GM12878 (cell line): ENCODE measurements around the gene CREBBP. TPM values are rescaled to one million over a fixed set of nuclear protein-coding genes. Genes with fewer than 3 reads are reported as not detected.
A peak's percentile ranks its signal among the peaks of the same experiment; 100 is the strongest.

ENCODE experiments used
- ATAC-seq: fragments of 200-7000 bp; cut with Tn5 transposase; 3 replicates; pipeline ENCODE4 v1.9.1; 2020; ENCODE audit warnings: mild to moderate bottlenecking, moderate library complexity
- BruUV-seq: library from RNA; stranded (reverse); fragments of 400-500 nt; replicated peaks from 2 replicates; lab custom pipeline; 2021; lab: Mats Ljungman, UMichigan
- CTCF ChIA-PET: fragments of 300-600 bp; sonication (Branson Sonifier 250); formaldehyde crosslinking; extraction: SDS; loops from one replicate; lab custom pipeline; 2021; ENCODE audit warnings: inconsistent platforms; lab: Yijun Ruan, JAX
- POLR2A ChIA-PET: fragments of 350-600 bp; formaldehyde crosslinking; extraction: SDS; loops from one replicate; lab custom pipeline; 2021; ENCODE audit warnings: inconsistent platforms; lab: Charles Lee
- RAD21 ChIA-PET: fragments of 300-600 bp; sonication (Branson Sonifier 250); formaldehyde crosslinking; loops from one replicate; lab custom pipeline; 2023; ENCODE audit warnings: antibody characterized with exemption; ENCODE audit not compliant: unreplicated experiment; lab: Charles Lee
- SMC1A ChIA-PET: fragments of 300-600 bp; sonication (Branson Sonifier 250); formaldehyde crosslinking; loops from one replicate; lab custom pipeline; 2023; ENCODE audit not compliant: unreplicated experiment, uncharacterized antibody; lab: Charles Lee
- DNase-seq: peaks from one replicate; pipeline ENCODE4 v3.0.0-alpha.2; 2011; ENCODE audit warnings: low read depth, low spot score
- FAIRE-seq: peaks from 3 replicates; lab custom pipeline; 2011; peaks lifted over from hg19 to GRCh38; lab: Jason Lieb, UNC
- H2AFZ ChIP-seq: 2 replicates; pipeline ENCODE4 v1.6.0; 2011; ENCODE audit warnings: low read depth, low read length, control low read depth; ENCODE audit not compliant: control insufficient read depth
- H3K27ac ChIP-seq: 2 replicates; pipeline ENCODE4 v1.5.1; 2011; ENCODE audit warnings: control low read depth; ENCODE audit not compliant: control insufficient read depth, insufficient read depth
- H3K27me3 ChIP-seq, 2 experiments: replicated peaks in 1 of 2; 2 replicates each; pipeline versions ENCODE4 v1.6.0 to v1.6.1; 2011; ENCODE audit warnings: low read length in 1 of 2; ENCODE audit not compliant: control insufficient read depth in 2 of 2, insufficient read depth in 2 of 2
- H3K36me3 ChIP-seq, 2 experiments: 2 replicates each; pipeline ENCODE4 v1.5.1; 2011; ENCODE audit warnings: low read length in 1 of 2; ENCODE audit not compliant: control insufficient read depth in 2 of 2, insufficient read depth in 2 of 2
- H3K4me1 ChIP-seq: 2 replicates; pipeline ENCODE4 v1.6.1; 2011; ENCODE audit warnings: mild to moderate bottlenecking, low read length, moderate library complexity, mixed read lengths; ENCODE audit not compliant: control insufficient read depth, insufficient read depth
- H3K4me2 ChIP-seq: 2 replicates; pipeline ENCODE4 v1.6.0; 2011; ENCODE audit warnings: control low read depth; ENCODE audit not compliant: control insufficient read depth, insufficient read depth
- H3K4me3 ChIP-seq: fragments of 200-600 bp; sonication (generic); 2 replicates; pipeline ENCODE4 v1.5.1; 2016
- H3K79me2 ChIP-seq: 2 replicates; pipeline ENCODE4 v1.6.0; 2011; ENCODE audit warnings: low read length; ENCODE audit not compliant: control insufficient read depth, insufficient read depth
- H3K9ac ChIP-seq: 2 replicates; pipeline ENCODE4 v1.8.0; 2011; ENCODE audit warnings: low read length, control low read depth, mixed read lengths; ENCODE audit not compliant: control insufficient read depth, insufficient read depth
- H3K9me3 ChIP-seq: replicated peaks from 3 replicates; pipeline ENCODE4 v1.5.1; 2011; ENCODE audit warnings: mild to moderate bottlenecking, low read length; ENCODE audit not compliant: control insufficient read depth, insufficient read depth
- H4K20me1 ChIP-seq: 2 replicates; pipeline ENCODE4 v1.6.0; 2011; ENCODE audit not compliant: control insufficient read depth, insufficient read depth
- ATF7 ChIP-seq: fragments of 450-650 bp; IDR thresholded peaks from 2 replicates; pipeline ENCODE4 v1.6.1; 2016; ENCODE audit warnings: low read depth, mild to moderate bottlenecking
- E2F4 ChIP-seq: IDR thresholded peaks from 2 replicates; pipeline ENCODE4 v1.6.1; 2012; ENCODE audit warnings: low read depth, low read length, improper control_type of control experiment
- IRF3 ChIP-seq: fragments of 450-650 bp; IDR thresholded peaks from 2 replicates; pipeline ENCODE4 v1.6.1; 2014; ENCODE audit warnings: mild to moderate bottlenecking
- KAT2A ChIP-seq: conservative IDR thresholded peaks from 2 replicates; pipeline ENCODE4 v1.6.1; 2011; ENCODE audit warnings: low read depth, low read length; ENCODE audit not compliant: control insufficient read depth
- MYC ChIP-seq: IDR thresholded peaks from 2 replicates; pipeline ENCODE4 v1.6.1; 2011; ENCODE audit warnings: mild to moderate bottlenecking, low read length, moderate library complexity, inconsistent platforms; ENCODE audit not compliant: insufficient read depth, insufficient replicate concordance, insufficient read length, severe bottlenecking
- NFIC ChIP-seq: IDR thresholded peaks from 2 replicates; pipeline ENCODE4 v1.6.1; 2012; ENCODE audit warnings: low read depth, mild to moderate bottlenecking, inconsistent platforms, low read length, moderate library complexity
- POLR2AphosphoS2 ChIP-seq: IDR thresholded peaks from 2 replicates; pipeline ENCODE4 v1.6.1; 2011; ENCODE audit warnings: low read depth, mild to moderate bottlenecking, low read length, improper control_type of control experiment, moderate library complexity
- RBBP5 ChIP-seq: fragments of 200-600 bp; sonication (generic); conservative IDR thresholded peaks from 2 replicates; pipeline ENCODE4 v1.6.1; 2016
- SREBF1 ChIP-seq: IDR thresholded peaks from 2 replicates; pipeline ENCODE4 v1.6.1; 2012; ENCODE audit warnings: mild to moderate bottlenecking, low read length
- TCF12 ChIP-seq: IDR thresholded peaks from 2 replicates; pipeline ENCODE4 v1.6.1; 2011; ENCODE audit warnings: low read depth, mild to moderate bottlenecking, low read length
- ZBTB40 ChIP-seq: fragments of 450-650 bp; IDR thresholded peaks from 2 replicates; pipeline ENCODE4 v1.6.1; 2016; ENCODE audit warnings: mild to moderate bottlenecking, moderate library complexity, borderline replicate concordance
- ZSCAN29 ChIP-seq: fragments of 450-650 bp; IDR thresholded peaks from 2 replicates; pipeline ENCODE4 v1.6.1; 2017; ENCODE audit warnings: mild to moderate bottlenecking, moderate library complexity
- WGBS: methylation state at CpG from one replicate; pipeline ENCODE4 v1.1.6; 2016; ENCODE audit warnings: low lambda C conversion rate; ENCODE audit not compliant: insufficient replicate concordance, insufficient coverage; ENCODE audit errors: missing lambda C conversion rate; 5-methylcytosine and 5-hydroxymethylcytosine counted together
- in situ Hi-C: fragments of 300-500 bp; cut with MboI; formaldehyde crosslinking; loops from 9 replicates; pipeline ENCODE4 v1.14.3; 2018; ENCODE audit warnings: mixed read lengths
- intact Hi-C: fragments of 100-400 bp; cut with micrococcal nuclease; formaldehyde crosslinking; loops from one replicate; pipeline ENCODE4 v1.14.2; 2022; ENCODE audit not compliant: unreplicated experiment
- polyA plus RNA-seq, 11 experiments: library from polyadenylated mRNA; depleted of rRNA in 4 of 11; unstranded in 6 of 11; stranded (reverse) in 5 of 11; fragments of >200 nt; fragmentation: Nextera tagmentation in 4 of 11; fragmentation: Illumina TruSeq in 1 of 11; extraction: Ambion mirVana in 4 of 11; extraction: Trizol in 1 of 11; gene quantifications; 1 replicate in 1 of 11; 2 replicates in 10 of 11; pipeline versions ENCODE4 v1.2.1 to v1.2.3, GENCODE V29; 2011 to 2016; ENCODE audit warnings: inconsistent platforms in 2 of 11, missing spikeins in 2 of 11, low read depth in 1 of 11
- total RNA-seq, 4 experiments: library from RNA; depleted of rRNA in 3 of 4; stranded (reverse); fragments of >200 nt in 3 of 4; fragmentation: Illumina TruSeq in 1 of 4; extraction: Trizol in 1 of 4; gene quantifications; 2 replicates each; pipeline versions ENCODE4 v1.2.1 to v1.2.3, GENCODE V29; 2013 to 2021

Gene CREBBP
- total and polyA plus RNA-seq, 10 of the 15 experiments (the other 5 are each of a cell fraction or from before 2014, with no cell fraction given), result 3.4 to 32.7 (median 7.9) TPM

GRCh38 chr16:3874242-3874641, 6.3 kb downstream of the CREBBP start:
- peaks cover 28% of the 10 kb centered on the region for H4K20me1 ChIP-seq
- CTCF ChIA-PET, result interaction anchor here (5.6 kb wide), 1 partner anchor 9 kb away, joined by 35 read pairs; no protein-coding TSS in a partner anchor
- H3K9me3 ChIP-seq, result no peaks in the 10 kb centered on the region
- H3K9ac ChIP-seq, result no peak overlapping the region
- SMC1A ChIA-PET, result interaction anchor here (1.2 to 7.6 kb wide), 2 partner anchors 12 to 92 kb away, joined by 3 to 160 read pairs; no protein-coding TSS in a partner anchor
- DNase-seq (no peak), FAIRE-seq (no peak), ATAC-seq (peak; percentile 7; the same call in 1 of the 3 replicates)
- POLR2A ChIA-PET, result interaction anchor here (0.5 kb wide), 1 partner anchor 192 kb away, joined by 3 read pairs; no protein-coding TSS in a partner anchor
- H3K27ac ChIP-seq, result no peak overlapping the region
- H3K27me3 ChIP-seq, result no peaks in the 10 kb centered on the region
- TF ChIP-seq ZBTB40, result no peak
- no peak for TF ChIP-seq E2F4
- TF ChIP-seq TCF12, result no peak
- TF ChIP-seq SREBF1, result no peak
- no peak for TF ChIP-seq ATF7
- no peak for TF ChIP-seq MYC
- TF ChIP-seq IRF3, result no peak
- TF ChIP-seq ZSCAN29, result no peak
- no peak for TF ChIP-seq NFIC
- TF ChIP-seq RBBP5, result no peak
- TF ChIP-seq POLR2AphosphoS2, result no peak
- no peak for TF ChIP-seq KAT2A
- peaks cover 0 to 3% of the 10 kb centered on the region in 2 experiments; a peak in 3 of 4 replicates for H3K36me3 ChIP-seq
- peaks cover 17% of the 10 kb centered on the region for H3K4me1 ChIP-seq
- intact Hi-C loops (no loop called here), in situ Hi-C loops (no loop called here)
- H3K79me2 ChIP-seq, result peaks cover 97% of the 10 kb centered on the region
- RAD21 ChIA-PET, result interaction anchor here (1.2 to 7.1 kb wide), 3 partner anchors 13 to 83 kb away, joined by 4 to 49 read pairs (median 5); no protein-coding TSS in a partner anchor
- H2AFZ ChIP-seq, result no peak overlapping the region
- H3K4me2 ChIP-seq, result peak overlapping the region; percentile 57; the same call in 1 of the 2 replicates
- BruUV-seq, result no TSS peak
- 87% methylated on average over 8 of the region's 8 CpGs for WGBS
- H3K4me3 ChIP-seq, result 0 out of 2 replicates have a peak overlapping the region, but pooled peaks have one; percentile 14
